Osteocyte (in vitro differentiated cells): Measurements from ENCODE around the gene BTBD8. TPM values are rescaled to one million over a fixed set of nuclear protein-coding genes. Genes with fewer than 3 reads are reported as not detected.

Source experiments
- DNase-seq: peaks from one replicate; pipeline ENCODE4 v3.0.0; 2021; ENCODE audit warnings: mixed read lengths; ENCODE audit not compliant: unreplicated experiment; ENCODE audit errors: extremely low spot score
- H3K27ac Mint-ChIP-seq: one replicate; pipeline ENCODE4 v1.8.0; 2021; ENCODE audit warnings: mild to moderate bottlenecking, mixed read lengths; ENCODE audit not compliant: unreplicated experiment
- H3K27me3 Mint-ChIP-seq: one replicate; pipeline ENCODE4 v1.8.0; 2021; ENCODE audit warnings: mixed read lengths; ENCODE audit not compliant: unreplicated experiment
- H3K36me3 Mint-ChIP-seq: one replicate; pipeline ENCODE4 v1.8.0; 2021; ENCODE audit warnings: mixed read lengths; ENCODE audit not compliant: unreplicated experiment
- H3K4me1 Mint-ChIP-seq: one replicate; pipeline ENCODE4 v1.8.0; 2021; ENCODE audit warnings: mixed read lengths; ENCODE audit not compliant: unreplicated experiment
- H3K4me3 Mint-ChIP-seq: one replicate; pipeline ENCODE4 v1.8.0; 2021; ENCODE audit warnings: mild to moderate bottlenecking, moderate library complexity, mixed read lengths; ENCODE audit not compliant: unreplicated experiment
- H3K9me3 Mint-ChIP-seq: one replicate; pipeline ENCODE4 v1.8.0; 2021; ENCODE audit warnings: mixed read lengths; ENCODE audit not compliant: unreplicated experiment
- total RNA-seq: library from RNA; stranded (reverse); gene quantifications from 2 replicates; pipeline ENCODE4 v1.2.1, GENCODE V29; 2021
- TF ChIP-seq, protein P1 (sequence below): fragments of 200-600 bp; sonication (generic); IDR thresholded peaks from 2 replicates; pipeline ENCODE4 v1.5.0; 2021; ENCODE audit warnings: antibody characterized with exemption, mild to moderate bottlenecking, moderate library complexity

BTBD8 gene
- total RNA-seq, 1 donor from 2014 or later = 2.0 TPM

GRCh38 chr1:92079441-92079840 lies 704 bp upstream of the BTBD8 start:
- H3K4me1 Mint-ChIP-seq = peaks cover 8% of the 10 kb centered on the region
- peak overlapping the region; percentile 96 for H3K4me3 Mint-ChIP-seq
- TF ChIP-seq, protein P1, sequence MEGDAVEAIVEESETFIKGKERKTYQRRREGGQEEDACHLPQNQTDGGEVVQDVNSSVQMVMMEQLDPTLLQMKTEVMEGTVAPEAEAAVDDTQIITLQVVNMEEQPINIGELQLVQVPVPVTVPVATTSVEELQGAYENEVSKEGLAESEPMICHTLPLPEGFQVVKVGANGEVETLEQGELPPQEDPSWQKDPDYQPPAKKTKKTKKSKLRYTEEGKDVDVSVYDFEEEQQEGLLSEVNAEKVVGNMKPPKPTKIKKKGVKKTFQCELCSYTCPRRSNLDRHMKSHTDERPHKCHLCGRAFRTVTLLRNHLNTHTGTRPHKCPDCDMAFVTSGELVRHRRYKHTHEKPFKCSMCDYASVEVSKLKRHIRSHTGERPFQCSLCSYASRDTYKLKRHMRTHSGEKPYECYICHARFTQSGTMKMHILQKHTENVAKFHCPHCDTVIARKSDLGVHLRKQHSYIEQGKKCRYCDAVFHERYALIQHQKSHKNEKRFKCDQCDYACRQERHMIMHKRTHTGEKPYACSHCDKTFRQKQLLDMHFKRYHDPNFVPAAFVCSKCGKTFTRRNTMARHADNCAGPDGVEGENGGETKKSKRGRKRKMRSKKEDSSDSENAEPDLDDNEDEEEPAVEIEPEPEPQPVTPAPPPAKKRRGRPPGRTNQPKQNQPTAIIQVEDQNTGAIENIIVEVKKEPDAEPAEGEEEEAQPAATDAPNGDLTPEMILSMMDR = no peak
- no peak for DNase-seq
- H3K9me3 Mint-ChIP-seq = peaks cover 6% of the 10 kb centered on the region
- no peak overlapping the region for H3K27ac Mint-ChIP-seq
- H3K36me3 Mint-ChIP-seq = no peaks in the 10 kb centered on the region
- H3K27me3 Mint-ChIP-seq = peaks cover 8% of the 10 kb centered on the region

DNA sequence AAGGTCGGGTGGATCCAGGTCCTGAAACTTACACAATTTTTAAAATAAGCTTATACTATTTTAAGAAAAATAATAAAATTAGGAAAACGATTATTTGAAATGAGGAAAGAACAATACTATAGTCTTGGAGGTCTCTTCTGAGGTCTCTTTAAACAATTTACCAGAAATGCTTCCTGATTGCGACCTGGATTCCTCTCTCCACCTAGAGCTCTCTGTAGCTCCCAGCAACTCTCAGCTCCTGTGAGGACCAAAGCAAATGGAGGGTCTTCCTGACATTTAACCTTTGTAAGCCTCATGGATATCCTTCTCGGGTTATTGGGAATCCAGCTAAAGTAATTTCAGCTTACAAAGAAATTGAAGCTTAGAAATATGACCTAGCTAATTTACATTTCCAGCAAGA lies 886 bp downstream of the BTBD8 start:
- Mint-ChIP-seq H3K4me1 (peaks cover 8% of the 10 kb centered on the region), H3K9me3 (peaks cover 16% of the 10 kb centered on the region), H3K36me3 (peaks cover 1% of the 10 kb centered on the region), H3K4me3 (peak overlapping the region; percentile 96), H3K27me3 (no peaks in the 10 kb centered on the region), H3K27ac (no peak overlapping the region)
- TF ChIP-seq, protein P1 = no peak
- no peak for DNase-seq

DNA sequence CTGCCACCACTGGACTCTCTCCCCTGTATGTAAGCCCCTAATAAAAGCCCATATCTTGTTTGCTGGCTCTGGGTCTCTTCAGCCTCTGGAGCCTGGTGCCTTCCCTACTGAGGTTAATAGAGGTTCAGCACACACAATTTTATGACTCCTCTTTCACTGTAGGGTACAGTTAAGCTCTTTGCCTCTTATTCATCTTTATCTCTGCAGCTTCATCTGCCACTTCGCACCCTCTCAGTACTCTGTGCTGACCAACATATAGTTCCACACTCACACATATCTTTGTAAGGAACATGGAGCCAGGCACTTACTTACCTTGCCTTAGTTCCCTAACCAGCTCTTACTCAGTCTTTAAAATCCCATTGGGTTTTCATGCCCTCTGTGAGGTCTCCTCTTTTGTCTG lies 4.5 kb downstream of the BTBD8 start:
- no peak overlapping the region for H3K4me3 Mint-ChIP-seq
- TF ChIP-seq, protein P1 = no peak
- peaks cover 14% of the 10 kb centered on the region for H3K4me1 Mint-ChIP-seq
- H3K27ac Mint-ChIP-seq = no peak overlapping the region
- H3K36me3 Mint-ChIP-seq = peaks cover 3% of the 10 kb centered on the region
- H3K9me3 Mint-ChIP-seq = peaks cover 16% of the 10 kb centered on the region
- no peak for DNase-seq
- no peaks in the 10 kb centered on the region for H3K27me3 Mint-ChIP-seq

DNA sequence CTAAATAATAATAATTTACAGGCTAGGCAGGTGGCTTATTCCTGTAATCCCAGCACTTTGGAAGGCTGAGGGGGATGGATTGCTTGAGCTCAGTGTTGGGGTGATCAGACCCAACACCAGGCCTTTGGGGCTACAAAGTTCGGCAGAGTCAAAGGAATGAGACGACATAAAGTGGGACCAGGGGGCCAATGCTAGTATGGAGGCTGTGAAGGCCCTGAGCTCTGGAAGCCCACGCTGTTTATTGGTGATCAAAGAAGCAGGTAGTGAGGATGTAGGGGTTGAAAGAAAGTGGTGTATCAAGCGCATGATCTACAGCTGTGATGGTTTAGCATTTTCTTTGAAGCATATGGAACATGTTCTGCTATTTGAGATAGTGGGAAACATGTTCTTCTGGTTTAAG lies 5.6 kb downstream of the BTBD8 start:
- TF ChIP-seq, protein P1 = no peak
- Mint-ChIP-seq H3K27ac (no peak overlapping the region), H3K4me1 (peaks cover 6% of the 10 kb centered on the region), H3K4me3 (no peak overlapping the region), H3K9me3 (peaks cover 16% of the 10 kb centered on the region), H3K27me3 (no peaks in the 10 kb centered on the region), H3K36me3 (peaks cover 3% of the 10 kb centered on the region)
- DNase-seq = no peak

DNA sequence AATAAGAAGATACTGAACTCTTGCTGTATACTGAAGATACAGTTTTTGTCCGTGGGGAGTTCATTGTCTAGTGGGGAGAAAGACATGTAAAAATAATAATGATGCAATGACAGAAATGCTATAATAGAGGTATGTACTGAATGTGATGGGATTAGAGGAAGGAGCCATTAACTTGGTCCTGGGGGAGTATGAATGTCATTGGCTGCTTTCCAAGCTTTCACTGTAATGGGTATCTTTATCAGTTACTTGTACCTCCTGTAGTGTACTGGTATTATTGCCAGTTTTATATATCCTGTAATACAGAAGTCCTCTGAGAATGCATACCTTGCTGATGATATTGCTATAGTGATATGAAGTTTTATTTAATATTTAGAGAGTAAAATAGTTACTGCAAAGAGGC lies 7.4 kb downstream of the BTBD8 start:
- H3K27ac Mint-ChIP-seq = no peak overlapping the region
- peaks cover 16% of the 10 kb centered on the region for H3K9me3 Mint-ChIP-seq

More for the DNA sequence above, 7.4 kb downstream of the BTBD8 start:
- Mint-ChIP-seq H3K4me3 (no peak overlapping the region), H3K4me1 (peaks cover 6% of the 10 kb centered on the region), H3K36me3 (peaks cover 3% of the 10 kb centered on the region), H3K27me3 (no peaks in the 10 kb centered on the region)
- DNase-seq = no peak
- TF ChIP-seq, protein P1 = no peak
